Endothelial cell of umbilical vein (primary cell): ENCODE data around the gene IFT88.

Experiments used
- EZH2 ChIP-seq: IDR thresholded peaks from 2 replicates; pipeline ENCODE4 v1.6.1; 2012; ENCODE audit warnings: borderline replicate concordance, low read depth, mild to moderate bottlenecking, moderate library complexity, low read length, inconsistent platforms; ENCODE audit not compliant: severe bottlenecking
- FOS ChIP-seq: IDR thresholded peaks from 2 replicates; pipeline ENCODE4 v1.6.1; 2011; ENCODE audit warnings: mild to moderate bottlenecking, low read length, moderate library complexity, borderline replicate concordance; ENCODE audit not compliant: insufficient read depth
- GATA2 ChIP-seq: IDR thresholded peaks from 2 replicates; pipeline ENCODE4 v1.7.0; 2011; ENCODE audit warnings: low read depth, mild to moderate bottlenecking, moderate library complexity, mixed read lengths, low read length; ENCODE audit not compliant: insufficient read length, insufficient read depth
- JUN ChIP-seq: IDR thresholded peaks from 2 replicates; pipeline ENCODE4 v1.6.1; 2011; ENCODE audit warnings: borderline replicate concordance, low read depth; ENCODE audit not compliant: insufficient read length, insufficient read depth
- MYC ChIP-seq: IDR thresholded peaks from one replicate; pipeline ENCODE4 v1.6.1; 2011; ENCODE audit warnings: mild to moderate bottlenecking, low read depth, low read length
- POLR2A ChIP-seq: IDR thresholded peaks from 2 replicates; pipeline ENCODE4 v1.6.1; 2012; ENCODE audit warnings: low read depth, mild to moderate bottlenecking, control low read depth, low read length
- POLR2AphosphoS5 ChIP-seq: IDR thresholded peaks from 2 replicates; pipeline ENCODE4 v1.6.1; 2012; ENCODE audit warnings: low read depth, mild to moderate bottlenecking, control low read depth, low read length, moderate library complexity; ENCODE audit not compliant: insufficient read depth
- TF ChIP-seq, protein P1 (sequence below), 2 donors: IDR thresholded peaks; 1 replicate in 1 of 2; 2 replicates in 1 of 2; pipeline ENCODE4 v1.5.1; 2011; ENCODE audit warnings: low read length in 2 of 2, mild to moderate bottlenecking in 2 of 2, moderate library complexity in 2 of 2, control low read depth in 1 of 2, inconsistent platforms in 1 of 2, low read depth in 1 of 2; ENCODE audit not compliant: insufficient read depth in 1 of 2; ENCODE audit errors: extremely low read depth in 1 of 2
- TF ChIP-seq, protein P2 (sequence below): IDR thresholded peaks from 2 replicates; pipeline ENCODE4 v1.6.1; 2011; ENCODE audit not compliant: insufficient read depth, insufficient read length

DNA sequence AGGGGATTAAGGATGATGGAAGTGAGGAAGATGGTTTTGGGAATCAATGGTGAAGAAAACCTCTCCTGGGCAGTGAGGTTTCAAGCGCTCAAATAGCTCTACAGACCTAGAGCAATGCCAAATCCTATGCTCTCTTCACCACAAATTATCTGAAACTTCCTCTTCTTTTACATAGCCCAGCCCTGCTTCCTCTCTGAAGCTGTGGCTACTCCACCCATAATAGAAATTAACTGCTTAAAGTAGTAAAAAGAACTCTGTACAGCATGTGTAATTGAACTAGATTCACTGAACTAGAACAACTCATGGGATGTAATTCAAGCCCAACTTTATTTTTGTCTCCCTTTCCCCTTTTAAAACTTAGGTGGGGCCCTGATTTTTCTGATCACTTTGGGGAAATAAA lies 20.4 kb upstream of the IFT88 start:
- TF ChIP-seq, protein P1, sequence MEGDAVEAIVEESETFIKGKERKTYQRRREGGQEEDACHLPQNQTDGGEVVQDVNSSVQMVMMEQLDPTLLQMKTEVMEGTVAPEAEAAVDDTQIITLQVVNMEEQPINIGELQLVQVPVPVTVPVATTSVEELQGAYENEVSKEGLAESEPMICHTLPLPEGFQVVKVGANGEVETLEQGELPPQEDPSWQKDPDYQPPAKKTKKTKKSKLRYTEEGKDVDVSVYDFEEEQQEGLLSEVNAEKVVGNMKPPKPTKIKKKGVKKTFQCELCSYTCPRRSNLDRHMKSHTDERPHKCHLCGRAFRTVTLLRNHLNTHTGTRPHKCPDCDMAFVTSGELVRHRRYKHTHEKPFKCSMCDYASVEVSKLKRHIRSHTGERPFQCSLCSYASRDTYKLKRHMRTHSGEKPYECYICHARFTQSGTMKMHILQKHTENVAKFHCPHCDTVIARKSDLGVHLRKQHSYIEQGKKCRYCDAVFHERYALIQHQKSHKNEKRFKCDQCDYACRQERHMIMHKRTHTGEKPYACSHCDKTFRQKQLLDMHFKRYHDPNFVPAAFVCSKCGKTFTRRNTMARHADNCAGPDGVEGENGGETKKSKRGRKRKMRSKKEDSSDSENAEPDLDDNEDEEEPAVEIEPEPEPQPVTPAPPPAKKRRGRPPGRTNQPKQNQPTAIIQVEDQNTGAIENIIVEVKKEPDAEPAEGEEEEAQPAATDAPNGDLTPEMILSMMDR (IDR thresholded peaks at IDR 0.05; ENCODE audit: extremely low read depth in 1 of 2, insufficient read depth in 1 of 2, low read depth in 1 of 2, low read length in 2 of 2): no peak
- TF ChIP-seq FOS (no peak), POLR2A (no peak), EZH2 (no peak), JUN (no peak), POLR2AphosphoS5 (no peak), MYC (no peak), GATA2 (no peak)
- TF ChIP-seq, protein P2, sequence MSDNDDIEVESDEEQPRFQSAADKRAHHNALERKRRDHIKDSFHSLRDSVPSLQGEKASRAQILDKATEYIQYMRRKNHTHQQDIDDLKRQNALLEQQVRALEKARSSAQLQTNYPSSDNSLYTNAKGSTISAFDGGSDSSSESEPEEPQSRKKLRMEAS: no peak
